HL-60 (cell line): ENCODE data around the gene NABP2.
A peak's percentile ranks its signal among the peaks of the same experiment; 100 is the strongest.

Experiments
- DNase-seq, 2 experiments: peaks; one replicate each; pipeline ENCODE4 v3.0.0-alpha.2; 2010 to 2020; ENCODE audit warnings: low read depth in 1 of 2, low spot score in 1 of 2
- H3K27ac ChIP-seq: fragments of 250-450 bp; sonication (Bioruptor Pico); replicated peaks from 2 replicates; pipeline ENCODE4 v1.5.1; 2020; ENCODE audit warnings: mild to moderate bottlenecking, moderate library complexity
- H3K27me3 ChIP-seq: fragments of 250-450 bp; sonication (Bioruptor Pico); 2 replicates; pipeline ENCODE4 v1.5.1; 2021; ENCODE audit warnings: mild to moderate bottlenecking, moderate library complexity; ENCODE audit not compliant: insufficient read depth, poor library complexity, severe bottlenecking
- H3K4me3 ChIP-seq: replicated peaks from 2 replicates; pipeline ENCODE4 v1.5.1; 2011; ENCODE audit warnings: mild to moderate bottlenecking, control low read depth, low read length; ENCODE audit not compliant: insufficient read depth
- GABPA ChIP-seq: IDR thresholded peaks from 2 replicates; pipeline ENCODE4 v1.6.1; 2012; ENCODE audit warnings: low read depth
- POLR2AphosphoS5 ChIP-seq: IDR thresholded peaks from 2 replicates; pipeline ENCODE4 v1.6.1; 2012; ENCODE audit warnings: low read depth
- REST ChIP-seq: IDR thresholded peaks from 2 replicates; pipeline ENCODE4 v1.6.1; 2012; ENCODE audit warnings: low read depth; ENCODE audit not compliant: insufficient replicate concordance
- SPI1 ChIP-seq: IDR thresholded peaks from 2 replicates; pipeline ENCODE4 v1.6.1; 2012; ENCODE audit warnings: low read depth, mild to moderate bottlenecking, borderline replicate concordance
- TF ChIP-seq, protein P1 (sequence below): IDR thresholded peaks from one replicate; pipeline ENCODE4 v1.5.1; 2011; ENCODE audit warnings: low read length, control low read depth, inconsistent platforms; ENCODE audit not compliant: insufficient read depth

The NABP2 gene

DNA sequence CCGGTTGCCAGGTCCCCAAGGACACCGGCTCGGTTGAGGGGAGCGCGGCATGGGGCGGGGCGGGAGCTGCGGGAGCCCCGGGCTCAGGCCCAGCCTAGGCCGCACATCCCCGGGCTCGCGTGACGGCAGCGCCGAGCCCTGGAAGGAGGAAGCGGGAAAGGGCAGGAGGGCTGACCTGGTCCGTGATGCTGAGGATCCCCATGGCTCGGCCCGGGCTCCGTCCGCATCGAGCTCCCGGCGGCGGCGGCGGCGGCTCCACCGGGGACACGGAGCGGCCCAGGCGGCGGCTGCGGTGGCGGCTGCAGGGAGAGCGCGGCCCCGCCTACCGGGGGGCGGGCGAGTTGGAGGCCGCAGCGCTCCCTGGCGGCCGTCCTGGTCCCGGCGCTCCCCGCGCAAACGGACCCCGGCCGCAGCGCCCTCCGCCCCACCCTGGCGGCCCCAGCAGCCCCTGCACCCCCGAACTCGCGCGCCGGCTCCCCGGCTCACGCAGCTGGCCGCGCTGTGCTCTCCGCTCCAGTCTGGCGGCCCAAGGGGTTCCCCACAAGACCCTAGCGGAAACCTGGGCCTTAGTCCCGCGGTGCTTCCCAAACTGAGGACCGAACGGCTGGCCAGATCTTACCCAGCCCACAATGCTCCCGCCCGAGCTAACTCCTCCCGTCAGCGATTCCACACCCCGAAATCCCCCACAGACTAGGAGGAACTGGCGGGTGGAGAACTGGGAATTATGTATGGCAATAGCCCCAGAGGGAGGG is 34.1 kb downstream of the NABP2 start, which contains the start of gene ANKRD52:
TSS of gene ANKRD52 (minus strand) at position 317 of the 752 bp plus-strand sequence. CDS start at position 202, 115 bp downstream.
- H3K27me3 ChIP-seq = no peaks in the 10 kb centered on the region
- H3K4me3 ChIP-seq = peak within 1 kb of the TSS; percentile 83
- TF ChIP-seq SPI1 = no peak
- TF ChIP-seq, protein P1, sequence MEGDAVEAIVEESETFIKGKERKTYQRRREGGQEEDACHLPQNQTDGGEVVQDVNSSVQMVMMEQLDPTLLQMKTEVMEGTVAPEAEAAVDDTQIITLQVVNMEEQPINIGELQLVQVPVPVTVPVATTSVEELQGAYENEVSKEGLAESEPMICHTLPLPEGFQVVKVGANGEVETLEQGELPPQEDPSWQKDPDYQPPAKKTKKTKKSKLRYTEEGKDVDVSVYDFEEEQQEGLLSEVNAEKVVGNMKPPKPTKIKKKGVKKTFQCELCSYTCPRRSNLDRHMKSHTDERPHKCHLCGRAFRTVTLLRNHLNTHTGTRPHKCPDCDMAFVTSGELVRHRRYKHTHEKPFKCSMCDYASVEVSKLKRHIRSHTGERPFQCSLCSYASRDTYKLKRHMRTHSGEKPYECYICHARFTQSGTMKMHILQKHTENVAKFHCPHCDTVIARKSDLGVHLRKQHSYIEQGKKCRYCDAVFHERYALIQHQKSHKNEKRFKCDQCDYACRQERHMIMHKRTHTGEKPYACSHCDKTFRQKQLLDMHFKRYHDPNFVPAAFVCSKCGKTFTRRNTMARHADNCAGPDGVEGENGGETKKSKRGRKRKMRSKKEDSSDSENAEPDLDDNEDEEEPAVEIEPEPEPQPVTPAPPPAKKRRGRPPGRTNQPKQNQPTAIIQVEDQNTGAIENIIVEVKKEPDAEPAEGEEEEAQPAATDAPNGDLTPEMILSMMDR = peak; percentile 16
- peak; percentile 35; the same call in 1 of the 2 replicates for TF ChIP-seq POLR2AphosphoS5
- DNase-seq = peak; percentile 59 to 60
- H3K27ac ChIP-seq = peak within 1 kb of the TSS; percentile 68

DNA sequence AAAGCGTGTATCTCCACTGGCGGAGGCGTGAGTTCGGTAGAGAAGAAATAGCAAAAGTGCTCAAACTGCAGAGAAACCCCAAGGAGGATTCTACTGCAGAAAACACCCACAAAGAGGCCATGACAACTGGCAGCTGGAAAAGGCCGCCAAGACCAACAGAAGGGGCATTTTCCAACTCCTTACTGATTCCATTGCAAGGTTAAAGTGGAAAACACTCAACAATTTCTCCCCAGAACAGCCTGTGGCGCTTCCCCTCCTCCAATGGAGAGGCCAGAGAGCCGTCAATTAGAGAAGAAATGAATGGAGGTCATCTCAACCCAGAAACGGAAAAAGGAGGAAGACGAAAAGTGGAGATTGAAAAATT is 34.7 kb downstream of the NABP2 start:
- H3K4me3 ChIP-seq = peak overlapping the region; percentile 53
- no peak for DNase-seq
- peak overlapping the region; percentile 68 for H3K27ac ChIP-seq
- no peaks in the 10 kb centered on the region for H3K27me3 ChIP-seq
- TF ChIP-seq, protein P1 = no peak
- no peak for TF ChIP-seq REST
- TF ChIP-seq POLR2AphosphoS5 = no peak
- no peak for TF ChIP-seq GABPA
- no peak for TF ChIP-seq SPI1

DNA sequence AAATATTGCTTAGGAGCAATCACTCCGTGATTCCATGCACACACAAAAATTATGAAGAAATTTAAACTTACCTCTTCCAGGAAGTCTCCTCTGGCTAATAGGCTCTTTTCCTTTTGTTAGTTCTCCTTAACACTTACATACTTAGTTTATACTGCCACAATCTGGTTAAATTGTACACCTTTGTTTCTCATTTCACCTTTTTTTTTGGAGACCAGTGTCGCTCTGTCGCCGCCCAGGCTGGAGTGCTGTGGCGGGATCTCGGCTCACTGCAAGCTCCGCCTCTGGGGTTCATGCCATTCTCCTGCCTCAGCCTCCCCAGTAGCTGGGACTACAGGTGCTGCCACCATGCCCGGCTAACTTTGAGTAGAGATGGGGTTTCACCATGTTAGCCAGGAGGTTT is 36.2 kb downstream of the NABP2 start:
- Histone ChIP-seq H3K27me3 (no peaks in the 10 kb centered on the region), H3K27ac (no peak overlapping the region), H3K4me3 (no peak overlapping the region)
- DNase-seq = no peak
- TF ChIP-seq REST = no peak
- TF ChIP-seq, protein P1 = no peak
- no peak for TF ChIP-seq GABPA
- no peak for TF ChIP-seq POLR2AphosphoS5
- TF ChIP-seq SPI1 = no peak

DNA sequence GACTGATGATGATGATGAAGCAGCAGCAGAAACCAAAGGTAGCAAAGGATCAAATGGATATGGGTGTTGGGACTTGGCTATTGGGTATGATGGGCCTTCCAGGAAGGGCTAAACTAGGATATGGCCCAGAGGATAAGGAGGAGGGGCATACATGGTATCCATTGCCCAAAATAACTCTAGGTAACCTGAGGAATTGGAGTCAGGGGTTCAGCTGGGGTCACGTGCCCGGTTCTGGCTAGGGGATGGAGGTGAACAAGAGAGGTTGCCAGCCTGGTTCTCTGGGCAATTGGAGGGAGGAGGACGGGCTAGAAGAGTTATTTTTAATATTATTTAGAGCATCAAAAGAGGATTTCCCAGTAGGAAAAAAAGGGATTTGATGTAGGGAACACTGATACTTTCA is 36.8 kb downstream of the NABP2 start:
- TF ChIP-seq SPI1 (no peak), GABPA (no peak), POLR2AphosphoS5 (no peak), REST (no peak)
- TF ChIP-seq, protein P1 = no peak
- Histone ChIP-seq H3K27ac (no peak overlapping the region), H3K27me3 (no peaks in the 10 kb centered on the region), H3K4me3 (no peak overlapping the region)
- DNase-seq = no peak
